Thyroid gland (tissue), 4 donors: ENCODE results near the gene PGAP3.

Experiments used
- CTCF ChIP-seq, 6 experiments: fragments of 200-600 bp in 3 of 6; fragments of 450-650 bp in 3 of 6; sonication (generic) in 3 of 6; IDR thresholded peaks; one replicate each; pipeline ENCODE4 v1.5.1; 2016 to 2019; ENCODE audit warnings: antibody characterized with exemption in 6 of 6, mild to moderate bottlenecking in 2 of 6, inconsistent platforms in 1 of 6, moderate library complexity in 1 of 6
- POLR2A ChIP-seq, 2 donors: fragments of 450-650 bp; IDR thresholded peaks; one replicate each; pipeline ENCODE4 v1.6.1; 2017; ENCODE audit warnings: antibody characterized with exemption in 2 of 2, mild to moderate bottlenecking in 2 of 2, moderate library complexity in 1 of 2

DNA sequence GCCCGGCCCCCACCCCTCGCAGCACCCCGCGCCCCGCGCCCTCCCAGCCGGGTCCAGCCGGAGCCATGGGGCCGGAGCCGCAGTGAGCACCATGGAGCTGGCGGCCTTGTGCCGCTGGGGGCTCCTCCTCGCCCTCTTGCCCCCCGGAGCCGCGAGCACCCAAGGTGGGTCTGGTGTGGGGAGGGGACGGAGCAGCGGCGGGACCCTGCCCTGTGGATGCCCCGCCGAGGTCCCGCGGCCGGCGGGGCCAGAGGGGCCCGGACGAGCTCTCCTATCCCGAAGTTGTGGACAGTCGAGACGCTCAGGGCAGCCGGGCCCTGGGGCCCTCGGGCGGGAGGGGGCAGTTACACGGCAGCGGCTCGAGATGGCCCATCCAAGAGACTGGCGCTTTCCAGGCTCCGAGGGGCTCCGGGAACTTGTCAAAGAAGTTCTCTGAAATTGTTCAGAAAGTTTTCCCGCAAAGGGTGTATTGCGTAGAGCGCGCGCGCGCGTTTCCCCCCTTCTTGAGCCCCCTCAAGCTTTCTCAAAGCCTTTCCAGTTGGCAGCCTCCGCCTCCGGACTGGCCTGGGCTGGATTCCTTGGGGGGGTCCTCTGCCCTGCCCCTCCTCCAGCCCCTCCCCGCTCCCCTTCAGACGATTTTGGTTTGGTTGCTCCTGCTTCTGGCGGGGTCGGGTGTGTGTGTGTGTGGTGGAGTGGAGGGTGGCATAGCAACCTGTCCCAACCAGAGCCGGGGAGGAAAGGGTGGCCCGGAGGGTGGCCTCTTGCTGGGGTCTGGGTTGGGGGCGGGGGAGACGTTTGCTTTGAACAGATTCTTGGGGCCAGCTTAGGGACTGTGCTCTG is 12.5 kb upstream of the PGAP3 start:
- TF ChIP-seq POLR2A (IDR thresholded peaks at IDR 0.05), result no peak
- TF ChIP-seq CTCF (IDR thresholded peaks at IDR 0.05), result no peak
